Esophagus muscularis mucosa (tissue), 4 donors: ENCODE measurements around the gene MISP. TPM values are rescaled to one million over a fixed set of nuclear protein-coding genes. Genes with fewer than 3 reads are reported as not detected.

Experiments used
- DNase-seq: peaks from one replicate; pipeline ENCODE4 v3.0.0-alpha.2; 2017; ENCODE audit errors: extremely low spot score
- H3K27ac ChIP-seq, 4 donors: fragments of 200-600 bp; sonication (generic); replicated peaks in 1 of 4; 1 replicate in 3 of 4; 2 replicates in 1 of 4; pipeline ENCODE4 v1.5.1; 2016 to 2019; ENCODE audit warnings: mild to moderate bottlenecking in 1 of 4
- H3K27me3 ChIP-seq, 4 donors: fragments of 200-600 bp; sonication (generic); one replicate each; pipeline versions ENCODE4 v1.5.1 to v1.6.0; 2016 to 2019
- H3K36me3 ChIP-seq, 4 donors: fragments of 200-600 bp; sonication (generic); one replicate each; pipeline ENCODE4 v1.5.1; 2016 to 2019
- H3K4me1 ChIP-seq, 4 donors: fragments of 200-600 bp; sonication (generic); one replicate each; pipeline ENCODE4 v1.5.1; 2016 to 2019
- H3K4me3 ChIP-seq, 4 donors: fragments of 200-600 bp; sonication (generic); 1 replicate in 2 of 4; 2 replicates in 2 of 4; pipeline ENCODE4 v1.5.1; 2016 to 2019; ENCODE audit warnings: mild to moderate bottlenecking in 4 of 4, moderate library complexity in 1 of 4
- H3K9me3 ChIP-seq, 4 donors: fragments of 200-600 bp; sonication (generic); 1 replicate in 3 of 4; 2 replicates in 1 of 4; pipeline ENCODE4 v1.5.1; 2016 to 2019
- EP300 ChIP-seq: sonication (generic); formaldehyde crosslinking; IDR thresholded peaks from one replicate; pipeline ENCODE4 v1.6.1; 2017; ENCODE audit warnings: antibody characterized with exemption
- POLR2A ChIP-seq: fragments of 450-650 bp; IDR thresholded peaks from one replicate; pipeline ENCODE4 v1.6.1; 2017; ENCODE audit warnings: antibody characterized with exemption, moderate library complexity, mild to moderate bottlenecking, low read depth
- POLR2AphosphoS5 ChIP-seq, 2 donors: sonication (generic); formaldehyde crosslinking; IDR thresholded peaks; one replicate each; pipeline ENCODE4 v1.6.1; 2017; ENCODE audit warnings: antibody characterized with exemption in 2 of 2
- WGBS: methylation state at CpG from one replicate; pipeline ENCODE4 v1.1.5; 2018; 5-methylcytosine and 5-hydroxymethylcytosine counted together
- intact Hi-C: fragments of 100-400 bp; cut with DNase I; formaldehyde crosslinking; loops from one replicate; pipeline ENCODE4 v1.15.1; 2023
- total RNA-seq, 4 donors: library from RNA; depleted of rRNA; stranded (reverse); fragments of >200 nt; gene quantifications; one replicate each; pipeline versions ENCODE4 v1.1.0 to v1.2.1, GENCODE V29; 2016
- TF ChIP-seq, protein P1 (sequence below), 3 experiments: fragments of 200-600 bp in 2 of 3; fragments of 450-650 bp in 1 of 3; sonication (generic) in 2 of 3; IDR thresholded peaks; one replicate each; pipeline ENCODE4 v1.5.1; 2017 to 2019; ENCODE audit warnings: antibody characterized with exemption in 3 of 3, mild to moderate bottlenecking in 2 of 3, moderate library complexity in 1 of 3

MISP gene
- total RNA-seq, 4 donors from 2014 or later = 2.0 TPM; not detected in 3

DNA sequence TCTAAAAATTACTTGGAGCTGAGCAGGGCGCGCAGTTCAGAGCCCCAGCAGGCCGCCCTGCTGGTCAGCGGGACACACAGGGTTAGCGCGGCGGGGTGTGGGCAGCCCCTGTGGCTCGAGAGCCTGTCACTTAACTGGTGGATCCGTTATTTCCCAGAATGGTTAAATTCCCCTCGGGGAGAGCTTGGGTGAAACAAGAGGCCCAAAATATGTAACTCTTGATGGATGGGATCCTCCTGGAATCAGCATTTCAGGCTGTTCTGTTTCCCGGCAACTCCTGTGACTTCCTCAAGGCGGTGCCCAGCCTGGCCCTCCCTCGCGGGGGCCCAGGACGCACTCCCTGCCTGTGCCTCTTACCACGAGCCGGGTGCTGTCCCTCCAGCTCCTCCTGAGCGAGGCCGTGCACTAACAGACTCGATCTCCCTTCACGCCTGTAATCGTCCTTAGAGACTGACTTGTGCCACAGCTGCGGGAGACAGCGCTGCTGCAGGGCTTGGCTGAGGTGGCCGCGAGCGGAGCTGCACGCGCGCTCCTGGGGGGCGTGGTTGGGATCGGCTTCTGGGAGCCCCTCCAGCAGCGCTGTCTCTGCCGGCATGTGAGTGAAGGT is 56.0 kb downstream of the MISP start:
- DNase-seq = no peak
- no peak for TF ChIP-seq POLR2AphosphoS5 (IDR thresholded peaks at IDR 0.05)
- TF ChIP-seq, protein P1, sequence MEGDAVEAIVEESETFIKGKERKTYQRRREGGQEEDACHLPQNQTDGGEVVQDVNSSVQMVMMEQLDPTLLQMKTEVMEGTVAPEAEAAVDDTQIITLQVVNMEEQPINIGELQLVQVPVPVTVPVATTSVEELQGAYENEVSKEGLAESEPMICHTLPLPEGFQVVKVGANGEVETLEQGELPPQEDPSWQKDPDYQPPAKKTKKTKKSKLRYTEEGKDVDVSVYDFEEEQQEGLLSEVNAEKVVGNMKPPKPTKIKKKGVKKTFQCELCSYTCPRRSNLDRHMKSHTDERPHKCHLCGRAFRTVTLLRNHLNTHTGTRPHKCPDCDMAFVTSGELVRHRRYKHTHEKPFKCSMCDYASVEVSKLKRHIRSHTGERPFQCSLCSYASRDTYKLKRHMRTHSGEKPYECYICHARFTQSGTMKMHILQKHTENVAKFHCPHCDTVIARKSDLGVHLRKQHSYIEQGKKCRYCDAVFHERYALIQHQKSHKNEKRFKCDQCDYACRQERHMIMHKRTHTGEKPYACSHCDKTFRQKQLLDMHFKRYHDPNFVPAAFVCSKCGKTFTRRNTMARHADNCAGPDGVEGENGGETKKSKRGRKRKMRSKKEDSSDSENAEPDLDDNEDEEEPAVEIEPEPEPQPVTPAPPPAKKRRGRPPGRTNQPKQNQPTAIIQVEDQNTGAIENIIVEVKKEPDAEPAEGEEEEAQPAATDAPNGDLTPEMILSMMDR (IDR thresholded peaks at IDR 0.05) = no peak
- TF ChIP-seq POLR2A = no peak
- no peak for TF ChIP-seq EP300
- no peaks in the 10 kb centered on the region for H3K27me3 ChIP-seq
- peaks cover 22 to 33% (median 28%) of the 10 kb centered on the region in 4 donors for H3K4me1 ChIP-seq
- no peak overlapping the region for H3K4me3 ChIP-seq
- no peaks in the 10 kb centered on the region for H3K9me3 ChIP-seq
- H3K36me3 ChIP-seq = peaks cover 79 to 90% (median 89%) of the 10 kb centered on the region in 4 donors
- H3K27ac ChIP-seq = no peak overlapping the region
- intact Hi-C loops = loop anchor here (10.0 kb wide), 1 partner anchor 58 kb away; no protein-coding TSS in a partner anchor
- WGBS = 90% methylated on average over 32 of the region's 34 CpGs

DNA sequence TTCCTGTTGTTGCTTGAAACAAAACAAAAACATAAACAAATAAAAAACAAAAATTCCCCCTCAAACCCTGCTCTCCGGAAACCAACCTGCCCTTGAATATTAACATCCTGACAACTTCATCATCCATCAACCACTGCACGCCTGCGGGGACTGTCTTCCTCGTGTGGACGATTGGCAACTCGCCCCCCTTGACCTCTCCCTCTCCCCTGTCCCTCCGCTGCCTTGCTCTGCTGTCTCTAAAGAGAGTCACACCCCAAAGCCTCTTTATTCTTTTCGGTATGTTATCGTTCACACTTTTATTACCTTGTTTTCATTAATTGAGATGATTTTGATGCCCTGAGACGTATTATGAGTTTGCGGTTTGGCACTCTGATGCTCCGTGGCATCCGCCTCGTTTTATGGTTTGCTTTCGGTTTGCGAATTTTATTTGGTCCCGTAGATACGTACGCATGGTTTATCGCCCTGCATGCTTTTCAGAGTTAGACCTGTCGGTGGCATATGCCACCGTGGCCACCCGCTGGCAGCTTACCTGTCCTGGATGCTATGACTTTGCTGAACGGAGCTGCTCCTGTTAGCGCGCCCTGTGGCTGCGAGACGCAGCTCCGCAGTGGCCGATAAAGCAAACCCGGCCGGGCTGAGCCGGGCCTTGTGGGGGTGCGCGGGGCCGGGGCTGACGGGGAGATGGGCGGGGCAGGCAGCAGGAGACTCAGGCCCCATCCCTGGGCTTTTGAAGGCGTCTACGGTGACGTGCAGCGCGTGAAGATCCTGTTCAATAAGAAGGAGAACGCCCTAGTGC is 56.9 kb downstream of the MISP start:
- no peaks in the 10 kb centered on the region for H3K27me3 ChIP-seq
- DNase-seq = no peak
- no peak overlapping the region for H3K4me3 ChIP-seq
- H3K27ac ChIP-seq = no peak overlapping the region
- intact Hi-C loops = loop anchor here (10.0 kb wide), 1 partner anchor 57 kb away; no protein-coding TSS in a partner anchor
- 85% methylated on average over 44 of the region's 44 CpGs for WGBS
- H3K4me1 ChIP-seq = peaks cover 13 to 24% (median 19%) of the 10 kb centered on the region in 4 donors
- TF ChIP-seq POLR2A (no peak), EP300 (no peak), POLR2AphosphoS5 (IDR thresholded peaks at IDR 0.05) (no peak)
- TF ChIP-seq, protein P1 (IDR thresholded peaks at IDR 0.05) = no peak
- H3K36me3 ChIP-seq = peaks cover 87 to 96% (median 95%) of the 10 kb centered on the region in 4 donors
- H3K9me3 ChIP-seq = no peaks in the 10 kb centered on the region

DNA sequence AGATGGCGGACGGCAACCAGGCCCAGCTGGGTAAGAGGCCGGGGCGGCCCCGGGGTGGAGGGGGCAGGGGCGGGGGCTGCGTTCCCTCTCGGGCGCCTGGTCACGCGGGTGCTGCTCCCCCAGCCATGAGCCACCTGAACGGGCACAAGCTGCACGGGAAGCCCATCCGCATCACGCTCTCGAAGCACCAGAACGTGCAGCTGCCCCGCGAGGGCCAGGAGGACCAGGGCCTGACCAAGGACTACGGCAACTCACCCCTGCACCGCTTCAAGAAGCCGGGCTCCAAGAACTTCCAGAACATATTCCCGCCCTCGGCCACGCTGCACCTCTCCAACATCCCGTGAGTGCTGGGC is 57.5 kb downstream of the MISP start:
- Histone ChIP-seq H3K9me3 (no peaks in the 10 kb centered on the region), H3K4me3 (no peak overlapping the region), H3K4me1 (peaks cover 7 to 18% (median 13%) of the 10 kb centered on the region in 4 donors), H3K36me3 (peaks cover 91 to 99% (median 96%) of the 10 kb centered on the region in 4 donors), H3K27me3 (no peaks in the 10 kb centered on the region), H3K27ac (no peak overlapping the region)
- no peak for DNase-seq
- intact Hi-C loops = loop anchor here (10.0 kb wide), 1 partner anchor 56 kb away; no protein-coding TSS in a partner anchor
- TF ChIP-seq POLR2A = no peak
- TF ChIP-seq EP300 = no peak
- TF ChIP-seq, protein P1 (IDR thresholded peaks at IDR 0.05) = no peak
- TF ChIP-seq POLR2AphosphoS5 (IDR thresholded peaks at IDR 0.05) = no peak
- WGBS = 95% methylated on average over 12 of the region's 26 CpGs

DNA sequence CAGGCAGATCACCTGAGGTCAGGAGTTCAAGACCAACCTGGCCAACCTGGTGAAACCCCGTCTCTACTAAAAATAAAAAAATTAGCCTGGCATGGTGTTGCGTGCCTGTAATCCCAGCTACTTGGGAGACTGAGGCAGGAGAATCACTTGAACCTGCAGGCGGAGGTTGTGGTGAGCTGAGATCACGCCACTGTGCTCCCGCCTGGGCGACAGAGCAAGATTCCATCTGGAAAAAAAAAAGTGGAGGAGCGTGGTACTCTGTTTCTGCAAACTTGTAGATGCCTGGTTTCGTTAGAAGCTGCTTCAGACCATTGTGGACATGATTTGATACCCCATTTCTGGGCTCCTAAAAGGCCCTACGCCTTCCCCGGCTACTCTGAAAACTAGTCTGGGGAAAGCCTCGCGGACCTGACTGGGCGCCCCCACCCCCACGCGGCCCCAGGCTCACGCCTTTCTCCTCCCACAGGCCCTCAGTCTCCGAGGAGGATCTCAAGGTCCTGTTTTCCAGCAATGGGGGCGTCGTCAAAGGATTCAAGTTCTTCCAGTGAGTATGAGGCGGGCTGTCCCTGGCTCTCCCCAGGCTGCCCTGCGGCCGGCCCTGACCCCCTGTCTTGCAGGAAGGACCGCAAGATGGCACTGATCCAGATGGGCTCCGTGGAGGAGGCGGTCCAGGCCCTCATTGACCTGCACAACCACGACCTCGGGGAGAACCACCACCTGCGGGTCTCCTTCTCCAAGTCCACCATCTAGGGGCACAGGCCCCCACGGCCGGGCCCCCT is 59.4 kb downstream of the MISP start:
- intact Hi-C loops = no loop called here
- no peaks in the 10 kb centered on the region for H3K4me1 ChIP-seq
- H3K9me3 ChIP-seq = no peaks in the 10 kb centered on the region
- peaks cover 77 to 88% (median 83%) of the 10 kb centered on the region in 4 donors for H3K36me3 ChIP-seq
- no peak for DNase-seq
- no peaks in the 10 kb centered on the region for H3K27me3 ChIP-seq
- no peak overlapping the region for H3K27ac ChIP-seq
- TF ChIP-seq, protein P1 (IDR thresholded peaks at IDR 0.05) = no peak
- TF ChIP-seq POLR2AphosphoS5 (IDR thresholded peaks at IDR 0.05) = no peak
- TF ChIP-seq EP300 = no peak
- no peak for TF ChIP-seq POLR2A
- H3K4me3 ChIP-seq = no peak overlapping the region
- 86% methylated on average over 19 of the region's 30 CpGs for WGBS
